Measurements from ENCODE around the gene DMD.

Gene DMD

GRCh38 chrX:31222946-31223345 is 1988.4 kb downstream of the DMD start:
- no peak overlapping the region for H3K4me3 ChIP-seq (ENCODE audit: low read depth, low read length)
- TF ChIP-seq, protein P1, sequence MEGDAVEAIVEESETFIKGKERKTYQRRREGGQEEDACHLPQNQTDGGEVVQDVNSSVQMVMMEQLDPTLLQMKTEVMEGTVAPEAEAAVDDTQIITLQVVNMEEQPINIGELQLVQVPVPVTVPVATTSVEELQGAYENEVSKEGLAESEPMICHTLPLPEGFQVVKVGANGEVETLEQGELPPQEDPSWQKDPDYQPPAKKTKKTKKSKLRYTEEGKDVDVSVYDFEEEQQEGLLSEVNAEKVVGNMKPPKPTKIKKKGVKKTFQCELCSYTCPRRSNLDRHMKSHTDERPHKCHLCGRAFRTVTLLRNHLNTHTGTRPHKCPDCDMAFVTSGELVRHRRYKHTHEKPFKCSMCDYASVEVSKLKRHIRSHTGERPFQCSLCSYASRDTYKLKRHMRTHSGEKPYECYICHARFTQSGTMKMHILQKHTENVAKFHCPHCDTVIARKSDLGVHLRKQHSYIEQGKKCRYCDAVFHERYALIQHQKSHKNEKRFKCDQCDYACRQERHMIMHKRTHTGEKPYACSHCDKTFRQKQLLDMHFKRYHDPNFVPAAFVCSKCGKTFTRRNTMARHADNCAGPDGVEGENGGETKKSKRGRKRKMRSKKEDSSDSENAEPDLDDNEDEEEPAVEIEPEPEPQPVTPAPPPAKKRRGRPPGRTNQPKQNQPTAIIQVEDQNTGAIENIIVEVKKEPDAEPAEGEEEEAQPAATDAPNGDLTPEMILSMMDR (IDR thresholded peaks at IDR 0.05; ENCODE audit: borderline replicate concordance, insufficient read depth, low read depth, low read length) = no peak

DNA sequence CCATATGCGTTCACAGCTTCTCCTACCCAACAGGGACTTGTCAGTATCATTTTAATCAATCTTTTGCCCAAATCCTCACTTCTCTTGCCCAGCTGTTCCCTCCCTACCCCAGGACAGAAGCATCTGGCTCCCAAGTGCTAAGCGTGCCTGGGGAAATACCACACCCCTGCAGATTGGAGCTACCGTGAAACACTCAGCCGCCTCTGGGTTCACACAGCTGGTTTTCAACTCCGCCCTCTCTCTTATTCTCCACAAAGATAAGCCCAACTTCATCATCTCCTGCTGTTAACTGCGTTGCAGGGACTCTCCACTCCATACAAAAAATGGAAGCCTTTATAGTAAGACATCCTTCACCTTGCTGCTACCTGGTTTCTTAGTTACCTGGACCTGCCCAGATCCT is 1992.2 kb downstream of the DMD start:
- TF ChIP-seq, protein P1 (IDR thresholded peaks at IDR 0.05; ENCODE audit: borderline replicate concordance, insufficient read depth, low read depth, low read length) = no peak

DNA sequence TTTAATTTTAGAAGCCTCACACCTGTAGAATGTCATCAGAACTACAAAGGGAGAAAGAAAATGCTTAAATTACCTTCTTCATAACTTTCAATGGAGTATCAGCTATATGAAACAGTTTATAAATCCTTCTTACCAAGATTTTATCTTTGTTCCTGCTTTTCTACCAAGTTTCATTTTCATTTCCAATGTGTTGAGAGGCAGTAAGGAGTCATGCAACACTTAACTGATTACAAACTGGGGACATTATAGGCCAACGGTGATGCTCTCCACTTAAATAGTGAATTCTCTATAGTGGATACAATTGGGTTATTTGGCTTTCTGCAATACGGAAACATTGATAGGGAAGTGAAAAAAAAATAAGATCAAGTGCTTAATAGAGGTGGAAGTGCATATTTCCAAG is 1994.3 kb downstream of the DMD start:
- TF ChIP-seq, protein P1 (IDR thresholded peaks at IDR 0.05; ENCODE audit: borderline replicate concordance, insufficient read depth, low read depth, low read length) = no peak
- no peak overlapping the region for H3K4me3 ChIP-seq (ENCODE audit: low read depth, low read length)

More for the DNA sequence above, 1992.2 kb downstream of the DMD start:
- H3K4me3 ChIP-seq (ENCODE audit: low read depth, low read length) = no peak overlapping the region

- H3K4me3 ChIP-seq (ENCODE audit: low read depth, low read length) = no peak overlapping the region
- TF ChIP-seq, protein P1 (IDR thresholded peaks at IDR 0.05; ENCODE audit: borderline replicate concordance, insufficient read depth, low read depth, low read length) = no peak
These were observed 1996.0 kb downstream of the DMD start for GRCh38 chrX:31215277-31215815.

DNA sequence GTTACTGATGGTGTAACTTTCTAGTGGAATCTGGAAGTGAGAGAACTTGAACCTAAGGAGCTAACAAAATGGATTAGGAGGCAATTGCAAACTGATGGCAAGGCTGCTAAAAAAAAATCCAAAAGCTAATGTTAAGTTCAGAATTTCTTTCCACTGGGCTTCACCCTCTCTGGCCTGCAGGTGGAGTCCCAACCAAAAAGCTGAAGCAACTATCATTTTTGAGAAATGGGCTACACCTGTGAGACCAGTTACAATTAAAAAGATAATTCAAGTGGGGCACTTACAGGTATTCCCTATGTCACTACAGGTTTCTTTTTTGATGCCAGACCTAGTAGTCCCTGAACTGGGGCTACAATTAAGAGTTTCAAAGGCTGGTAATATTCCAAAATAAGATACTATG is 1997.4 kb downstream of the DMD start:
- TF ChIP-seq, protein P1 (IDR thresholded peaks at IDR 0.05; ENCODE audit: borderline replicate concordance, insufficient read depth, low read depth, low read length) = peak; percentile 53
- no peak overlapping the region for H3K4me3 ChIP-seq (ENCODE audit: low read depth, low read length)

- TF ChIP-seq, protein P1 (IDR thresholded peaks at IDR 0.05; ENCODE audit: borderline replicate concordance, insufficient read depth, low read depth, low read length) = no peak
- no peak overlapping the region for H3K4me3 ChIP-seq (ENCODE audit: low read depth, low read length)
These were observed 1998.2 kb downstream of the DMD start for GRCh38 chrX:31212856-31213748.
